Loucy (cell line): Measurements from ENCODE around the gene HYAL3.

ENCODE experiments used
- EZH2phosphoT487 ChIP-seq: fragments of 200-600 bp; IDR thresholded peaks from 2 replicates; pipeline ENCODE4 v1.6.1; 2018; ENCODE audit warnings: antibody characterized with exemption, mild to moderate bottlenecking, moderate library complexity, borderline replicate concordance
- TF ChIP-seq, protein P1 (sequence below): fragments of 200-600 bp; sonication (generic); conservative IDR thresholded peaks from 2 replicates; pipeline ENCODE4 v1.5.1; 2014; ENCODE audit warnings: mild to moderate bottlenecking, antibody characterized with exemption, low read length

DNA sequence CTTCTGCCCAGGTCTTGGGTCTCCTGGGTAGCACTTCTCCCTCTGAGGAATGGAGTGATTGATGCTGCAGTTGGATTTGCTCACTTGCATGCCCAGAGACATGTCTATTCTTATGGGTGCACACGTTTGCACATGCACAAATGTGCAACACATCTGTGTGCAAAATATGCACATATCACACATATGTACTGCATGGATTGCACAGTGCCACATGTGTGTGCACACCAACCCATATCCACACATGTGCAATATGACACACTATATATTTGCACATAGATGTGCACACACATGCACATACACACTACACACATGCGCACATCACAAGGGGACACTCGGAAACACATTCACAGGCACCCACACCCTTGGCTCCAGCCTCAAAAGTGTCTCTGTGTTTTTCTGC is 30.9 kb downstream of the HYAL3 start:
- TF ChIP-seq, protein P1, sequence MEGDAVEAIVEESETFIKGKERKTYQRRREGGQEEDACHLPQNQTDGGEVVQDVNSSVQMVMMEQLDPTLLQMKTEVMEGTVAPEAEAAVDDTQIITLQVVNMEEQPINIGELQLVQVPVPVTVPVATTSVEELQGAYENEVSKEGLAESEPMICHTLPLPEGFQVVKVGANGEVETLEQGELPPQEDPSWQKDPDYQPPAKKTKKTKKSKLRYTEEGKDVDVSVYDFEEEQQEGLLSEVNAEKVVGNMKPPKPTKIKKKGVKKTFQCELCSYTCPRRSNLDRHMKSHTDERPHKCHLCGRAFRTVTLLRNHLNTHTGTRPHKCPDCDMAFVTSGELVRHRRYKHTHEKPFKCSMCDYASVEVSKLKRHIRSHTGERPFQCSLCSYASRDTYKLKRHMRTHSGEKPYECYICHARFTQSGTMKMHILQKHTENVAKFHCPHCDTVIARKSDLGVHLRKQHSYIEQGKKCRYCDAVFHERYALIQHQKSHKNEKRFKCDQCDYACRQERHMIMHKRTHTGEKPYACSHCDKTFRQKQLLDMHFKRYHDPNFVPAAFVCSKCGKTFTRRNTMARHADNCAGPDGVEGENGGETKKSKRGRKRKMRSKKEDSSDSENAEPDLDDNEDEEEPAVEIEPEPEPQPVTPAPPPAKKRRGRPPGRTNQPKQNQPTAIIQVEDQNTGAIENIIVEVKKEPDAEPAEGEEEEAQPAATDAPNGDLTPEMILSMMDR: no peak
- TF ChIP-seq EZH2phosphoT487: no peak
